Karpas-422 (cell line): Measurements from ENCODE around the gene JPH2. TPM values are rescaled to one million over a fixed set of nuclear protein-coding genes. Genes with fewer than 3 reads are reported as not detected.

Source experiments
- DNase-seq: peaks from one replicate; pipeline ENCODE4 v3.0.0-alpha.2; 2015
- H2AFZ ChIP-seq: fragments of 200-600 bp; sonication (generic); 2 replicates; pipeline ENCODE4 v1.6.1; 2014; ENCODE audit warnings: antibody characterized with exemption, low read length, mixed read lengths
- H3K27ac ChIP-seq: fragments of 200-600 bp; sonication (generic); 2 replicates; pipeline ENCODE4 v1.5.1; 2014; ENCODE audit warnings: mild to moderate bottlenecking, low read length, moderate library complexity
- H3K27me3 ChIP-seq: fragments of 200-600 bp; sonication (generic); 2 replicates; pipeline ENCODE4 v1.6.1; 2014; ENCODE audit warnings: low read length, mixed read lengths
- H3K36me3 ChIP-seq: fragments of 200-600 bp; sonication (generic); 2 replicates; pipeline ENCODE4 v1.6.1; 2014; ENCODE audit warnings: low read length, mixed read lengths; ENCODE audit not compliant: insufficient read depth
- H3K4me1 ChIP-seq: fragments of 200-600 bp; sonication (generic); 2 replicates; pipeline ENCODE4 v1.6.1; 2014; ENCODE audit warnings: mild to moderate bottlenecking, low read length, mixed read lengths
- H3K4me2 ChIP-seq: fragments of 200-600 bp; sonication (generic); 2 replicates; pipeline ENCODE4 v1.6.1; 2014; ENCODE audit warnings: low read length, low read depth, mild to moderate bottlenecking; ENCODE audit not compliant: poor library complexity, severe bottlenecking
- H3K4me3 ChIP-seq: fragments of 200-600 bp; sonication (generic); 2 replicates; pipeline ENCODE4 v1.5.1; 2014; ENCODE audit warnings: mild to moderate bottlenecking, antibody characterized with exemption, low read length, mixed read lengths
- H3K79me2 ChIP-seq: fragments of 200-600 bp; sonication (generic); 2 replicates; pipeline ENCODE4 v1.6.1; 2014; ENCODE audit warnings: mild to moderate bottlenecking, low read length, mixed read lengths
- H3K9ac ChIP-seq: fragments of 200-600 bp; sonication (generic); 2 replicates; pipeline ENCODE4 v1.6.0; 2014; ENCODE audit warnings: low read length
- H3K9me2 ChIP-seq: fragments of 200-600 bp; sonication (generic), shearing (Covaris generic); replicated peaks from 2 replicates; pipeline ENCODE4 v1.6.0; 2014; ENCODE audit warnings: mild to moderate bottlenecking, low read length, moderate library complexity; ENCODE audit not compliant: insufficient read depth
- H3K9me3 ChIP-seq: fragments of 300-700, 200-600 bp; sonication (generic); 2 replicates; pipeline ENCODE4 v1.6.1; 2014; ENCODE audit warnings: low read length, mixed read lengths
- H4K20me1 ChIP-seq: fragments of 200-600 bp; sonication (generic); 2 replicates; pipeline ENCODE4 v1.6.1; 2014; ENCODE audit warnings: mild to moderate bottlenecking, antibody characterized with exemption, low read length, low read depth; ENCODE audit not compliant: insufficient read depth
- total RNA-seq: library from RNA; depleted of rRNA; stranded (reverse); fragments of >200 nt; shearing (Covaris generic); gene quantifications from 2 replicates; pipeline ENCODE4 v1.2.3, GENCODE V29; 2014; ENCODE audit warnings: low replicate concordance

JPH2 gene
- total RNA-seq, 1 experiment from 2014 or later = not detected

GRCh38 chr20:44117296-44118184 is 69.4 kb downstream of the JPH2 start:
- Histone ChIP-seq H3K4me2 (no peak overlapping the region), H3K27me3 (no peaks in the 10 kb centered on the region), H2AFZ (no peak overlapping the region), H3K9ac (no peak overlapping the region), H3K9me3 (no peaks in the 10 kb centered on the region), H3K4me3 (no peak overlapping the region), H4K20me1 (no peaks in the 10 kb centered on the region), H3K27ac (no peak overlapping the region), H3K79me2 (no peaks in the 10 kb centered on the region), H3K36me3 (no peaks in the 10 kb centered on the region), H3K9me2 (no peaks in the 10 kb centered on the region), H3K4me1 (no peaks in the 10 kb centered on the region)
- DNase-seq = no peak

- H3K9me2 ChIP-seq = no peaks in the 10 kb centered on the region
- no peak overlapping the region for H3K27ac ChIP-seq
- no peaks in the 10 kb centered on the region for H3K4me1 ChIP-seq
- no peak overlapping the region for H3K4me3 ChIP-seq
- H3K36me3 ChIP-seq = no peaks in the 10 kb centered on the region
- no peaks in the 10 kb centered on the region for H3K79me2 ChIP-seq
- H3K9ac ChIP-seq = no peak overlapping the region
- H4K20me1 ChIP-seq = no peaks in the 10 kb centered on the region
- H3K4me2 ChIP-seq = no peak overlapping the region
- H3K9me3 ChIP-seq = no peaks in the 10 kb centered on the region
- H2AFZ ChIP-seq = no peak overlapping the region
- no peak for DNase-seq
- no peaks in the 10 kb centered on the region for H3K27me3 ChIP-seq
These were observed 71.0 kb downstream of the JPH2 start for GRCh38 chr20:44115762-44116644.

GRCh38 chr20:44115181-44115580 is 71.8 kb downstream of the JPH2 start:
- H3K9me3 ChIP-seq = no peaks in the 10 kb centered on the region
- H3K27ac ChIP-seq = no peak overlapping the region
- H3K36me3 ChIP-seq = no peaks in the 10 kb centered on the region
- H3K9me2 ChIP-seq = no peaks in the 10 kb centered on the region
- H3K9ac ChIP-seq = no peak overlapping the region
- H3K4me2 ChIP-seq = no peak overlapping the region
- H3K79me2 ChIP-seq = no peaks in the 10 kb centered on the region
- H3K27me3 ChIP-seq = no peaks in the 10 kb centered on the region
- no peaks in the 10 kb centered on the region for H3K4me1 ChIP-seq
- H2AFZ ChIP-seq = no peak overlapping the region
- no peak overlapping the region for H3K4me3 ChIP-seq
- DNase-seq = no peak
- H4K20me1 ChIP-seq = no peaks in the 10 kb centered on the region

- H3K4me3 ChIP-seq = no peak overlapping the region
- no peaks in the 10 kb centered on the region for H3K27me3 ChIP-seq
- DNase-seq = no peak
- H3K4me2 ChIP-seq = no peak overlapping the region
- H4K20me1 ChIP-seq = no peaks in the 10 kb centered on the region
- no peaks in the 10 kb centered on the region for H3K9me2 ChIP-seq
- no peaks in the 10 kb centered on the region for H3K79me2 ChIP-seq
- no peak overlapping the region for H2AFZ ChIP-seq
- H3K9me3 ChIP-seq = no peaks in the 10 kb centered on the region
- H3K27ac ChIP-seq = no peak overlapping the region
- no peaks in the 10 kb centered on the region for H3K4me1 ChIP-seq
- no peaks in the 10 kb centered on the region for H3K36me3 ChIP-seq
- no peak overlapping the region for H3K9ac ChIP-seq
These were observed 73.2 kb downstream of the JPH2 start for GRCh38 chr20:44113618-44114376.

GRCh38 chr20:44112889-44113617 is 73.9 kb downstream of the JPH2 start:
- H3K9me2 ChIP-seq = no peaks in the 10 kb centered on the region
- H3K36me3 ChIP-seq = no peaks in the 10 kb centered on the region
- H3K9me3 ChIP-seq = no peaks in the 10 kb centered on the region
- H3K27me3 ChIP-seq = no peaks in the 10 kb centered on the region
- no peaks in the 10 kb centered on the region for H3K4me1 ChIP-seq
- no peak overlapping the region for H3K4me3 ChIP-seq
- no peaks in the 10 kb centered on the region for H3K79me2 ChIP-seq
- no peak overlapping the region for H3K9ac ChIP-seq
- no peak for DNase-seq
- no peak overlapping the region for H2AFZ ChIP-seq
- H4K20me1 ChIP-seq = no peaks in the 10 kb centered on the region
- H3K27ac ChIP-seq = no peak overlapping the region
- H3K4me2 ChIP-seq = no peak overlapping the region

GRCh38 chr20:44112456-44112855 is 74.5 kb downstream of the JPH2 start:
- no peak overlapping the region for H3K27ac ChIP-seq
- no peaks in the 10 kb centered on the region for H4K20me1 ChIP-seq
- H3K4me2 ChIP-seq = no peak overlapping the region
- H3K4me1 ChIP-seq = no peaks in the 10 kb centered on the region
- H3K9me3 ChIP-seq = no peaks in the 10 kb centered on the region
- no peaks in the 10 kb centered on the region for H3K79me2 ChIP-seq
- H3K9ac ChIP-seq = no peak overlapping the region
- H3K36me3 ChIP-seq = no peaks in the 10 kb centered on the region
- H2AFZ ChIP-seq = no peak overlapping the region
- no peaks in the 10 kb centered on the region for H3K9me2 ChIP-seq
- no peaks in the 10 kb centered on the region; the same call in 1 of the 2 replicates for H3K27me3 ChIP-seq
- DNase-seq = no peak
- H3K4me3 ChIP-seq = no peak overlapping the region

GRCh38 chr20:44111712-44112335 is 75.2 kb downstream of the JPH2 start:
- H3K9ac ChIP-seq = no peak overlapping the region
- peaks cover 2% of the 10 kb centered on the region; the same call in 1 of the 2 replicates for H3K27me3 ChIP-seq
- no peaks in the 10 kb centered on the region for H4K20me1 ChIP-seq
- H3K9me3 ChIP-seq = no peaks in the 10 kb centered on the region
- no peak overlapping the region for H3K4me3 ChIP-seq
- no peaks in the 10 kb centered on the region for H3K79me2 ChIP-seq
- no peaks in the 10 kb centered on the region for H3K4me1 ChIP-seq
- no peak overlapping the region for H3K27ac ChIP-seq
- no peak overlapping the region for H2AFZ ChIP-seq
- H3K9me2 ChIP-seq = no peaks in the 10 kb centered on the region
- no peak for DNase-seq
- H3K4me2 ChIP-seq = no peak overlapping the region
- no peaks in the 10 kb centered on the region for H3K36me3 ChIP-seq
